OCI-LY7 (cell line): ENCODE data around the gene TREML1.

ENCODE experiments used
- CTCF ChIP-seq: fragments of 200-600 bp; sonication (generic); conservative IDR thresholded peaks from 2 replicates; pipeline ENCODE4 v1.5.1; 2014; ENCODE audit warnings: mild to moderate bottlenecking, antibody characterized with exemption, low read length, moderate library complexity, mixed read lengths
- EZH2phosphoT487 ChIP-seq: fragments of 200-600 bp; sonication (generic); IDR thresholded peaks from 2 replicates; pipeline ENCODE4 v1.6.1; 2018; ENCODE audit warnings: low read depth, borderline replicate concordance, mild to moderate bottlenecking, mixed run types, antibody characterized with exemption, low read length, moderate library complexity, mixed read lengths

GRCh38 chr6:41153992-41154625 is at the start of gene TREML1:
- TF ChIP-seq CTCF, result no peak
- no peak for TF ChIP-seq EZH2phosphoT487
